Endodermal cell (in vitro differentiated cells): ENCODE measurements around the gene TNFAIP8L1. TPM values are rescaled to one million over a fixed set of nuclear protein-coding genes. Genes with fewer than 3 reads are reported as not detected.

Source experiments
- DNase-seq: peaks from one replicate; pipeline ENCODE4 v3.0.0-alpha.2; 2017
- H3K27ac ChIP-seq: 2 replicates; pipeline ENCODE4 v1.5.1; 2013; ENCODE audit warnings: mild to moderate bottlenecking, low read depth, low read length, moderate library complexity
- H3K27me3 ChIP-seq: 2 replicates; pipeline ENCODE4 v1.6.1; 2013; ENCODE audit warnings: mild to moderate bottlenecking, low read length, moderate library complexity; ENCODE audit not compliant: insufficient read depth, control insufficient read depth, poor library complexity, severe bottlenecking
- H3K36me3 ChIP-seq: 2 replicates; pipeline ENCODE4 v1.7.0; 2013; ENCODE audit warnings: mild to moderate bottlenecking, low read length, moderate library complexity; ENCODE audit not compliant: control insufficient read depth, insufficient read depth
- H3K4me1 ChIP-seq: one replicate; pipeline ENCODE4 v1.7.0; 2013; ENCODE audit warnings: low read length; ENCODE audit not compliant: control insufficient read depth, insufficient read depth
- H3K4me3 ChIP-seq: 2 replicates; pipeline ENCODE4 v1.5.1; 2013; ENCODE audit warnings: mild to moderate bottlenecking, low read length, moderate library complexity
- H3K9ac ChIP-seq: 2 replicates; pipeline ENCODE4 v1.6.1; 2013; ENCODE audit warnings: mild to moderate bottlenecking, low read length, moderate library complexity; ENCODE audit not compliant: poor library complexity, severe bottlenecking; ENCODE audit errors: extremely low read depth
- H3K9me3 ChIP-seq: 2 replicates; pipeline ENCODE4 v1.6.1; 2013; ENCODE audit warnings: mild to moderate bottlenecking, low read length, moderate library complexity; ENCODE audit not compliant: control insufficient read depth
- H3K27ac Mint-ChIP-seq: 2 replicates; pipeline ENCODE4 v1.8.0; 2020; ENCODE audit warnings: mixed read lengths
- H3K27me3 Mint-ChIP-seq: 2 replicates; pipeline ENCODE4 v1.8.0; 2021; ENCODE audit warnings: mild to moderate bottlenecking, mixed read lengths; ENCODE audit not compliant: insufficient read depth
- H3K36me3 Mint-ChIP-seq: 2 replicates; pipeline ENCODE4 v1.8.0; 2020; ENCODE audit warnings: low read depth, mixed read lengths
- H3K4me1 Mint-ChIP-seq: 2 replicates; pipeline ENCODE4 v1.8.0; 2020; ENCODE audit warnings: mixed read lengths
- H3K4me3 Mint-ChIP-seq: 2 replicates; pipeline ENCODE4 v1.8.0; 2020; ENCODE audit warnings: mild to moderate bottlenecking, moderate library complexity, mixed read lengths
- H3K9me3 Mint-ChIP-seq: 2 replicates; pipeline ENCODE4 v1.8.0; 2020; ENCODE audit warnings: mild to moderate bottlenecking, mixed read lengths
- WGBS, 2 experiments: methylation state at CpG; one replicate each; pipeline versions ENCODE4 v1.1.5 to v1.1.7; 2013; ENCODE audit warnings: missing lambda C conversion rate in 2 of 2, mixed read lengths in 1 of 2; ENCODE audit not compliant: insufficient coverage in 1 of 2, insufficient read length in 1 of 2; 5-methylcytosine and 5-hydroxymethylcytosine counted together
- total RNA-seq, 2 donors: library from RNA; stranded (reverse); fragmentation: NEBNext Ultra II Directional in 1 of 2; extraction: Animal tissue kit (Norgen Biotek cat#: 25700) in 1 of 2; gene quantifications; 2 replicates in 1 of 2; 3 replicates in 1 of 2; pipeline ENCODE4 v1.2.1, GENCODE V29; 2021
- TF ChIP-seq, protein P1 (sequence below): fragments of 200-600 bp; sonication (generic); conservative IDR thresholded peaks from 2 replicates; pipeline ENCODE4 v1.5.0; 2021; ENCODE audit warnings: antibody characterized with exemption, mild to moderate bottlenecking

Gene TNFAIP8L1
- total RNA-seq, 2 donors from 2014 or later = 18.1 to 25.5 TPM

DNA sequence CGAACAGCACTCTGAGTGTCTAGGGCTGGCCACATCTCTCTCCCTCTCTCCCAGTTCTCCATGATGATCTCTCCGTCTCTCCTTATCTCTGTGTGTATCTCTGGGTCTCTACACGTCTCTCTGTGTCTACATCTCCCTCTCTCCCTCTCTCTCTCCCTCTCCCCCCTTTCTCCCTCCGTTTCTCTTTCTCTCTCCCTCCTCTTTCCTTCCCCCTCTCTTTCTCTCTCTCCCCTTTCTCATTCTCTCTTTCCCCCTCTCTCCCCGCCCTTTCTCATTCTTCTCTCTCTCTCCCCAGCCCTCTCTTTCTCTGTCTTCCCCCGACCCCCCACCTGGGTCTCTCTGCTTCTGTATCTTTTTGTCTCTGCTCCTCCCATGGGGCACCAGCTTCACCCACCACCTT, 21.3 kb upstream of the TNFAIP8L1 start:
- DNase-seq = no peak
- H3K27ac Mint-ChIP-seq = no peak overlapping the region
- H3K9me3 Mint-ChIP-seq = no peaks in the 10 kb centered on the region
- H3K9ac ChIP-seq = no peak overlapping the region
- TF ChIP-seq, protein P1, sequence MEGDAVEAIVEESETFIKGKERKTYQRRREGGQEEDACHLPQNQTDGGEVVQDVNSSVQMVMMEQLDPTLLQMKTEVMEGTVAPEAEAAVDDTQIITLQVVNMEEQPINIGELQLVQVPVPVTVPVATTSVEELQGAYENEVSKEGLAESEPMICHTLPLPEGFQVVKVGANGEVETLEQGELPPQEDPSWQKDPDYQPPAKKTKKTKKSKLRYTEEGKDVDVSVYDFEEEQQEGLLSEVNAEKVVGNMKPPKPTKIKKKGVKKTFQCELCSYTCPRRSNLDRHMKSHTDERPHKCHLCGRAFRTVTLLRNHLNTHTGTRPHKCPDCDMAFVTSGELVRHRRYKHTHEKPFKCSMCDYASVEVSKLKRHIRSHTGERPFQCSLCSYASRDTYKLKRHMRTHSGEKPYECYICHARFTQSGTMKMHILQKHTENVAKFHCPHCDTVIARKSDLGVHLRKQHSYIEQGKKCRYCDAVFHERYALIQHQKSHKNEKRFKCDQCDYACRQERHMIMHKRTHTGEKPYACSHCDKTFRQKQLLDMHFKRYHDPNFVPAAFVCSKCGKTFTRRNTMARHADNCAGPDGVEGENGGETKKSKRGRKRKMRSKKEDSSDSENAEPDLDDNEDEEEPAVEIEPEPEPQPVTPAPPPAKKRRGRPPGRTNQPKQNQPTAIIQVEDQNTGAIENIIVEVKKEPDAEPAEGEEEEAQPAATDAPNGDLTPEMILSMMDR = no peak
- H3K4me3 ChIP-seq = no peak overlapping the region
- H3K4me1 ChIP-seq = no peaks in the 10 kb centered on the region
- H3K4me3 Mint-ChIP-seq = no peak overlapping the region
- peaks cover 3% of the 10 kb centered on the region for H3K4me1 Mint-ChIP-seq
- peaks cover 28% of the 10 kb centered on the region for H3K27me3 Mint-ChIP-seq
- 43 to 50% methylated on average over 5 to 6 of the region's 6 CpGs for WGBS, 2 experiments
- no peak overlapping the region for H3K27ac ChIP-seq
- H3K36me3 Mint-ChIP-seq = no peaks in the 10 kb centered on the region
- peaks cover 10% of the 10 kb centered on the region for H3K27me3 ChIP-seq
- H3K9me3 ChIP-seq = no peaks in the 10 kb centered on the region
- no peaks in the 10 kb centered on the region for H3K36me3 ChIP-seq

DNA sequence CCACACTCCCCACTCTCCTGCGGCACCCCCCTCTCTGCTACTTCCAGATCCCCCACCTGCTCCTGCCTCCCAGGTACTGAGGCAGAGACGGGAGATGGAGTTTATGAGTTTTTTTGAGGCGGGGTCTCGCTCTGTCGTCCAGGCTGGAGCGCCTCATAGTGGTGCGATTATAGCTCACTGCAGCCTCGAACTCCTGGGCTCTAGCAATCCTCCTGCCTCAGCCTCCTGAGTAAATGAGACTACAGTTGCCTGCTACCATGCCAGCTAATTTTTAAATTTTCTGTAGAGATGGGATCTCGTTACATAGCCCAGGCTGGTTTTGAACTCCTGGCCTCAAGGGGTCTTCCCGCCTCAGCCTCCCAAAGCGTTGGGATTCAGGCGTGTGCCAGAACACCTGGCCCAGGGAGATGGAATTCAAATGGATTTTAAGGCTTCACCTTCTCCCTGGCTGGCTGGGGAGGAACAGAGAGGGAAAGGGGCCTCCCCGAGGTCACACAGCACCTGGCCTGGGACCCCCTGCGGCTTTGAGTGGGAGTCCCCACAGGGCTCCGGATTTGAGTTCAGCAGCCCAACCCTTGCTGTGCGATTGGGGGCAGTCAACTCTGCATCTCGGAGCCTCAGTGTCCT, 19.5 kb upstream of the TNFAIP8L1 start:
- no peaks in the 10 kb centered on the region for H3K36me3 Mint-ChIP-seq
- H3K4me3 Mint-ChIP-seq = no peak overlapping the region
- H3K9me3 Mint-ChIP-seq = no peaks in the 10 kb centered on the region
- no peak for DNase-seq
- H3K9ac ChIP-seq = no peak overlapping the region
- H3K4me1 ChIP-seq = no peaks in the 10 kb centered on the region
- H3K27ac Mint-ChIP-seq = no peak overlapping the region
- H3K27me3 Mint-ChIP-seq = peaks cover 25% of the 10 kb centered on the region
- H3K4me3 ChIP-seq = no peak overlapping the region
- peak overlapping the region; percentile 22 for H3K27ac ChIP-seq
- no peaks in the 10 kb centered on the region for H3K36me3 ChIP-seq
- peaks cover 3% of the 10 kb centered on the region for H3K4me1 Mint-ChIP-seq
- 60 to 87% methylated on average over 11 to 17 of the region's 17 CpGs for WGBS, 2 experiments
- TF ChIP-seq, protein P1 = no peak
- no peaks in the 10 kb centered on the region for H3K9me3 ChIP-seq
- peaks cover 10% of the 10 kb centered on the region for H3K27me3 ChIP-seq

DNA sequence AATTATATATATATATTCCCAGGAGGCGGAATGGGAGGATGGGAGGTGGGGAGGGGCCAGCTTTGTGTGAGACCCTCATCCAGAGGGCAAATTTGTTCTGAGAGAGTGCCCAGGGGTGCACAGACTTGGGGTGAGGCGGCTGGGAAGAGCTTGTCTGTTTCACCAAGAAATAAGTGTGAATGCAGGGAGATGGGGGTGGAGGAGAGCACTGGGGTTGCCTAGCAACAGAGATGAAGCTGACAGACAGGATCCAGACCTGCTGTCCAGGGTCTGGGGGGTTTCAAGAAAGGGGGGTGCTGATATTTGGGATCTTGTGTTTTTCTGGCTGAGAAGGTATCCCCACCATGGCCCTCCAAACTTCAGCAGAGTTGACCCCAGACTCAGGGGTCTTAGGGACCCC, 18.6 kb upstream of the TNFAIP8L1 start:
- no peaks in the 10 kb centered on the region for H3K36me3 Mint-ChIP-seq
- TF ChIP-seq, protein P1 = no peak
- H3K9me3 Mint-ChIP-seq = no peaks in the 10 kb centered on the region
- no peak overlapping the region for H3K27ac Mint-ChIP-seq
- Histone ChIP-seq H3K4me1 (no peaks in the 10 kb centered on the region), H3K9me3 (no peaks in the 10 kb centered on the region), H3K27me3 (peaks cover 10% of the 10 kb centered on the region), H3K27ac (peak overlapping the region; percentile 55), H3K36me3 (no peaks in the 10 kb centered on the region), H3K9ac (no peak overlapping the region), H3K4me3 (no peak overlapping the region)
- peaks cover 3% of the 10 kb centered on the region for H3K4me1 Mint-ChIP-seq
- 57 to 83% methylated on average over 2 of the region's 2 CpGs for WGBS, 2 experiments
- DNase-seq = no peak
- H3K4me3 Mint-ChIP-seq = no peak overlapping the region
- H3K27me3 Mint-ChIP-seq = peaks cover 25% of the 10 kb centered on the region
